GM18498 (cell line): ENCODE measurements around the gene NUDC.
"Not testable (repeated sequence)": the region's sequence is repeated elsewhere in the genome, so short reads cannot be mapped to it uniquely, and the experiment has no call there.

Source experiments
- ATAC-seq: cut with Tn5 transposase; IDR thresholded peaks from one replicate; pipeline ENCODE4 v1.9.1; 2021; ENCODE audit warnings: mild to moderate bottlenecking, moderate library complexity; ENCODE audit not compliant: unreplicated experiment

NUDC gene

DNA sequence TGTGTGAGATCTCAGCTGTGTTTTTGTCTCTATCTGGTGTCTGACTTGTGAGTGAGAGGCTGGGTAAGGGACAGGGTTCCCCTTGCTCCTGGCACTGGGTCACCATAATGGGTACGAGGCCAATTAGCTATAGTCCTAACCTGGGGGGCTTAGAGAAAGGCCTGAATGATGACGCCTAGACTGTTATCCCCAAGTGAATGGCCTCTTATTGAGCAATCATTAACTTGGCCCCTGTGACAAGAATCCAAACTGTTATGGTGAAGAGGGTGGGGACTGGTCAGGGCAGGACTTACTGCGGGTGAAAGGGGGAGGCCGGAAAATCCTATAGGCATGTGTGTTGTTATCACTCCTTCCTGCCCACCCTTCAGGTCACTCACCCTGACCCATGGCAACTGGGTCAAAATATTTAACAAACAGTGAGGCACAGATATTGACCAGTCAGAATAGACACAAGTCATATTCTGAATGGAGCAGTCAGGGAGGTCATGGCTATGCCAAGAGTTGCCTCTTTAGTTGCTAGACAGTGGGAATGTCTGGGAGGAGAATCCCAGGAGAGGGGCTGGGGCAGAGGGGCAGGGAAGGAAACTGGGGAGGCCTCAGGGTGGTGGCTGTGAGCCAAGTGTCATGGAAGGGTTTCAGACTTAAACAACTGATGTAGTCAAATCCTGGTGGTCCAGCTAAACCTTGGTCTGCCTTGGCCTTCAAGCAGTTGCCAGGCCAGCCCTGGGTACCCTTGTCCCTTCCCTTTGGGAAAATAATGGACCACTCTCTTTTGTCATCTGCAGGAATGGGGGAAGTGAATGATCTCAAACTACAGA, 11.0 kb upstream of the NUDC start:
- no peak for ATAC-seq

DNA sequence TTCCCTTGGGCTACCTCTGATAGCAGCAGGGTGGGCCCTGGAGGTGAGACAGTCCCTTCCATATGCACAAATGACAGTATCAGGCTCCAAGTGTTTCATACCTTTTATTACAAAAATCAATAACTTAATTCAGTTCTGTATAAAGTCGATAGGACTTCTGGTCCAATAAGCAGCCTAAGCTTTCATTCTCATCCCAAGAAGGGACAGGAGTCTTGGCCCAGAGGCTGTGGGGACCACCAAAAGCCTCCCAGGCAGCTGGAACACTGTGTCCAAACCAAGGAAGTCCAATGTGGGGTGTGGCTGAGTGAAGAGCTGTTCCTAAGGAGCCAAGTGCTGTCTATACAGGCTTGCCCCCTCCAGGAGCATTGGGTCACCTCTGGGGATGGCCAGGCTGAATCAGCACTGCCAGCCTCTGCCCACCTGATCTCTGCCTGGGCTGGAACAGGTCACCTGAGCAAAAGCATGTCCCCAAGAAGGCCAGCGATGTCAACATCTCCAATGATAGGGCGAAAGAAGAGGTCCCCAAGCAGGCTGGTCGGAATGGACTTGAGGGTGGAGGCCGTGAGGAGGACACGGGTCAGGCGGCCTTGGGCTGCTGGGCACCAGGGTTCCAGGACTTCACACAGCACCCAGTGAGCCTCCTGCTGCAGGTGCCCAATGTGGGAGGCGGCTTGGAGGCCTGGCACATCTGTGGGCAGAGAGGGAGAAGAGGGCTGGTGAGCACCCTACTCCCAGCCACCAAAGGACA, 10.0 kb upstream of the NUDC start:
- no peak for ATAC-seq

DNA sequence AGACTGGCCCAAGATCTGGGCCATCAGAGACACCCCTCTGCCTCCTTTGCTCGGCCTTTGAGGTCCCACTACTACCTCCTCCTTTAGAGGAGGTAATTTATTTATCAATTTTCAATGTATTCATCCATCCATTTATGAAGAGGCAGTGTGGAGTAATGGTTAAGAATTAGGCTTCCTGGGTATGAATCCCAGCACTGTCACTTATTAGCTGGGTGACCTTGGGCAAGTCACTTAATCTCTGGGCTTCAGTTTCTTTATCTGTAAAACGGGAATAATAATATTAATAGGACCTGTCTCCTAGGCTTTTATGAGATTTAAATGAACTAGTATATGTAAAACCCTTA, 9.4 kb upstream of the NUDC start:
- ATAC-seq: no peak

DNA sequence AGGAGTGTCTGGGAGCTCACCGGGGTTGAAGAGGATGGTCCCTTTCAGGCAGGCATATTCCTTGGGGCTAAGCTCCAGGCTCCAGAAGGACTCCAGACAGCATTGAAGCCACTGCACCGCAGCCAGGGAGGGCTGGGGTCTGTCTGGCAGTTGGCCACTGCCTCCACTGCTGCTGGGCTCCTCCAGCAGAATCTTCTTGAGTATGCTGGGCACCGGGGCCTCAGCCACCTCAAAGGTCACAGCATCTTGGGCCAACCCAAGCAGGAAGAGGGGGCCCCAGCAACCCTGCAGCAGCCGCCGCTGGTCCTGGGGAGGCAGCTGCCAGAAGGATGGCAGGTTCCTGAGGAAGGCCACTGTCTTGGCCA, 8.2 kb upstream of the NUDC start:
- ATAC-seq: no peak

DNA sequence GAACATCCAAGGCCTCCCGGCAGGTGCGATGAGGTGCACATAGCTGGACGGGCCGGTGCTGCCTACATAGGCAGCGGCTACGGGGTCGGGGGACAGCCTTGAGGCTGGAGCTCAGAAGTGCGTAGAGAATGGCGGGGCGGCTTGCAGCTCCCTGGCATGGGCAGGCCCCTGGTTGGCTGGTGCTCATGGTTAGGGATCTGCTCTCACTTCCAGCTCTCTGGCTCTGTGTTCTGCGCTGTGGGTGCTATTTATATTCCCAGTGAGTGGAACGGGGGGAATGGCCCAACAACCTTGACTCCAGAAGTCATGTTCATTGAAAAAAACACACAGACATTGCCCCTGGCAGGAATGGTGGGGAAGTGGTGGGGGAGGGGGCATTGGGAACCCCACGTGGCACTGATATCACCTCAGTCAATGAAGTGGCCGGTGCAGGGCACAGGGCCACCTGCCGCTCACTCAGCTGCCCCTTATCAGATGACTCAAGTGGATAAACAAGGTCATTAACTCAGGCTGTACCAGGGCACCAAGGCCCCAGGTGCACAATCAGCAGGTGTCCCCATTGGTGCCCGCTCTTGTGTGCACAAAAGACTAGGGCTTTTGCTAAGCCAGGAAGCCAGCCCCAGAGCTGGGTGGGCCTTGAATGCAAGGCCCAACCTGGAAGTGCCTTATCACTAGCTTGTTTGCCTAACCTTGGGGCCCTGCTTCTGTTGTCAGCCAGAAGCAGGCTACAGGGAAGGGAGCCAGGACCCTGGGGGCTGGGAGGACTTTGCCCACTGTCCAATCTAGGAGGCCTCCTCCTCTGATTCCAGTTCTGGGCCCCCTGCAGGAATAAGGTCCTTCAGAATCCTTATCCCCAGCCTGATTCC, 7.6 kb upstream of the NUDC start, which contains the start of gene NR0B2:
Gene NR0B2, minus strand, starts transcription at position 222 of the 866 bp plus-strand sequence. Its CDS starts 35 bp downstream, at position 187.
- no peak for ATAC-seq

DNA sequence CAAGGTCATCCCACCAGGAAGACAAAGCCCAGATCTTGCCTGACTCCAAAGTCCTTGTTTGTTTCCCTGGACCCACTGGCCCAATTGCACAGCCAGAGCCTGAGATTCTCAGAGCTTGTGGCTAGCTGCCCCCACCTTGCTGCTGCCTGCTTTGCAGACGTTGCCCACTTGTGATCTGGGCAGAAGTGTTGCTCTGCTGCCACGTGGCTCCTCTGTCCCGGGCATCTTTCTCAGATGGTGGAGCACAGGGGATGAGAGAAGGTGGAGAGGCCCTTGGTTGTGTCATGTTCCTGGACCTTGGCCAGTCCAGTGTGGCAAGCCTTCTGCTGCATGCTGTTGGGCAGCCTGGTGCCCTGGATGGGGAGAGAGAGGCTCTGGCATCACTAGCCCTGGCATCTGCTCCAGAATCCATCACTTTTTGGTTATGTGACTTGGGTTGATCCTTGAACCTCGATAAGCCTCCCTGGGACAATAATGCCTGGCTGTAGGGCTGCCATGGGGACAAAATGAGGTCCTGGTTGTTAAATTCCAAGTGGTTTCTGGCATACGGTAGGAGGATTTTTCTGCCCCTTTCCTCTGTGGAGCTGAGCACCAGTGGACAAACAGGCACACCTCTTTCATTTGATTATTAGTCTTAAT, 6.2 kb upstream of the NUDC start:
- no peak for ATAC-seq

DNA sequence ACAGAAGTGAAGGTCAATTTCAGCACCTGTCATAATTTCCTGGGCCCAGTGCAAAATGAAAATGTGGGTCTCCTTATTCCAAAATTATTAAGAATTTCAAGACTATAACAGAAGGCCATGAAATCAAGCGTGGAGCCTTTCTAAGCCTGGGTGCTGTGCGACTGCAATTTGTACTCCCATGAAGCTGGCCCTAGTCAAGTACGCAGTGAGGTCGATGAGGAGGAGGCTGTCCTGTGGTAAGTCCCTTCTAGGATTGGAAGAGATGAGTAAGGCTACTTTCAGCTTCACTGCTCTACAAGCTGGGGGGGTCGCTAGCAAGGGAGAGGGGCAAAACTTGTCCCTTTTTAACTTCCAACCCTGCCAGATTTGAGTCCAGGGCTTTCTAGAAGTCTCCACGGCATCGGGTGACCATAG, 410 bp upstream of the NUDC start:
- ATAC-seq: peak; percentile 19

DNA sequence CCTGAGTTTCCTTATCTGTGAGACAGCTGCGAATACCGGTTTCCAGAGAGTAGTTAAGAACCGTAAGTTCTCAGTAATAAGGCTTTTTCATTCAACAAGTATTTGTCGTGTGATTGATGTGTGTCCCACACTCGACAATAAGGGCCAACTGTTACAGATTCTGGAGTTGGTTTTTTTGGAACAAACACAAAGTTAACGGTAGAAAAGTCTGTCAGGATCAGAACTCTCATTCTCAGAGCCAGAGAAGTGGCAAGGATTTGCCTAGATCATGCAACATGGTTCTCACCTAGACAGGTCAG, 837 bp downstream of the NUDC start:
- ATAC-seq: no peak

DNA sequence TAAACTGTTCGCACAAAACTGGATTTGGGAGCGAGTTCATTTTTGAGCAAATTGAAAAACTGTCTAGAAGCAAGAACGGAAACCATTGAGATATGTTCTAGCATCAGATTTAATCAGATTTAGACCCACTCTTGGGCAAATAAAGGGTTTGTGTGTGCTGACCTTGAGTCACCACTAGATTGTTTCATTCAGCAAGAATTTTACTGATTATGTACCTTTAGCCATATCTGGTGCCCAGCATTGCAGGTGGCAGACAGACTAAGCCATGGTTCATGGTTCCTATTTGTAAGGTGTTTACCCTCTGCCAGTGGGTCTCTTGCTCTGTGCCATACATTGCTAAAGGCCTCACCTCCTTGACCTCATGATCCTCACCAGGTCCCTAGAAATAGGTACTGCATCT, 1.4 kb downstream of the NUDC start:
- ATAC-seq: no peak

DNA sequence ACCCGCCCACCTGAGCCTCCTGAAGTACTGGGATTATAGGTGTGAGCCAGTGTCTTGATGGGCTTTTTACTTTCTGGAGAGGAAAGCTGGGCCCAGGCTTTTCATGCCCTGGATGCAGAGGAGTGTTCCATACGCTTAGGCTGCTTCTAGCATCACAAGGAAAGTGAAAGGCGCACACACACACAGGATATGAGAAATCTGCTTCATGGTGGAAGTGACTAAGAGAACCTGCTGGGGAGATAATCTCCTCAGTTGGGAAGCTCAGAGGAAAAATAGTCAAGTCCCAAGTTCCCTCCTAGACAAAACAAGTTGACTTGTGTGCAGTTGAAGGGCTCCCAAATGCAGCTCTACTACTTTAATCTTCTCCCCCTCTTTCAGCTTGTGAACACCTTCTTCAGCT, 2.2 kb downstream of the NUDC start:
- ATAC-seq: no peak

DNA sequence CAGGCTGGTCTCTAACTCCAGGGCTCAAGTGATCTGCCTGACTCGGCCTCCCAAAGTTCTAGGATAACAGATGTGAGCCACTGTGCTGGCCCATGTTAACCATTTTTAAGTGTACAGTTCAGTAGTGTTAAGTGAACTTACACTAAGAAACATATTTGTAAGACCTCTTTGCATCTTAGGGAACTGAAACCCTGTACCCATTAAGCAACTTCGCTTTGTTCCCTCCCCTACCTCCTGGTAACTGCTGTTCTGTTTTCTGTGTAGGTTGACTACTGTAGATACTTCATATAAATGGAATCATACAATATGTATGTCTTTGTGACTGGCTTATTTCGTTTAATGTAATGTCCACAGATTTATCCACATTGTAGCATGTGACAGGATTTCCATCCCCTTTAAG, 11.0 kb downstream of the NUDC start:
- ATAC-seq: no peak

DNA sequence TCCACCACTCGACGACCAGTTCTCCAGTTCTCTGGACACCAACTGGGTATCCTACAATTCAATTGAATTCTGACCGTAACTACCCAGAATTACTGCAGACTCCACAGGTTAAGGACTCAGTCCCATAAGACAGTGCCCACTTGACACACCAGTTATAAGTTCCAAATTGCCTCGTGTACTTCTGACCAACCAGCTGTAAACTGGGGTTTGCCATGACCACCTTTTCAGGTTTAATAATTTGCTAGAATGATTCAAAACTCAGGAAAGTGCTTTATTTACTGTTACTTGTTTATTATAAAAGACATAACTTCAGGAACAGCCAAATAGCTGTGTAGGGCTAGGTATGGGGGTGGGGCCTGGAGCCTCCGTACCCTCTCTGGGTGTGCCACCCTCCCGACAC, 15.3 kb downstream of the NUDC start:
- ATAC-seq: no peak

DNA sequence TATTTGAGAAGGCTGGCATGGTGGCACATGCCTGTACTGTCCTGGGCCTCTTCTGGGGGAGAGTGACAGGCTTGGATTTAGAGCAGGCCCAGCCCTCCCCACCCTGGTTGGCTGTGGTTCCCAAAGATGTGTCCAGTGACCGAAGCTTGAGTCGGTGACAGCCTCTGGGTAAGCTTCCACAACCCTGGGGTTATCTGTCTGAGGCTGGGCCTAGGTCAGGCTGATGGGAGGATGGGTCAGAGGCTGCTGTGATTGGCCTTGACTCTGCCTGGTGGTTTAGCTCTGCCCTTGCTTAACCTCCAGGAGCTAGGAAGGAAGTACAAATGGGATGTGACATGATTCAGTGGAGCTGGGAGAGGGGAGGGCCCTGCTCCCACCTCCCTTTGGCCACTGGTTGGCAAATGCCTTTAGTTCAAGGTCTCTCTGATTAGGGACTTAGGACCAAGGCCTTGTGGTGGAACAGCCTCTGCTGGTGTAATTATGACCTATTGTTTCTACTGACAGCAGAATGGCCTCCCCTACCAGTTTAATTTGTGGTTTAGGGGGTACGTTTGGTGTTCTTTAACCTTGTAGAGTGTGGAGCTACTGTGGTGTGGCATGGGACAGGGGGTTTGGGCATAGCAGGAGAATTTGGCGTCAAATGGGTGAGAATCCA, 16.6 kb downstream of the NUDC start:
- no peak for ATAC-seq

DNA sequence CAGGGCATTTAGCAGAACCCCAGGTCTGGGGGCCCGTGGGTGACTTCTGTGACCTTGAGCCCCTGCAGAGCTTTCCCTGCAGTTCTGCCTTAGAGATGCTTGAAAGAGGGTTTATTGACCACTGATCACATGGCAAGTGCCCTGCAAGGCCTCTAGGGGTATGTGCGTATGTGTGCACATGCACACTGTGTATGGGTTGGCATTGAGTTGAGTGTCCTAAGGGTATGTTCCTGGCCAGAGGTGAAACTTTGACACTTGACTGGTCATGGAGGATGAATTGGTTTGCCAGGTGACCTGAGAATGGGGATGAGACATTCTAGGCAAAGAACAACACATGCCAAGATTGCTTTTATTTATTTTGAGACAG, 17.1 kb downstream of the NUDC start:
- no peak for ATAC-seq

DNA sequence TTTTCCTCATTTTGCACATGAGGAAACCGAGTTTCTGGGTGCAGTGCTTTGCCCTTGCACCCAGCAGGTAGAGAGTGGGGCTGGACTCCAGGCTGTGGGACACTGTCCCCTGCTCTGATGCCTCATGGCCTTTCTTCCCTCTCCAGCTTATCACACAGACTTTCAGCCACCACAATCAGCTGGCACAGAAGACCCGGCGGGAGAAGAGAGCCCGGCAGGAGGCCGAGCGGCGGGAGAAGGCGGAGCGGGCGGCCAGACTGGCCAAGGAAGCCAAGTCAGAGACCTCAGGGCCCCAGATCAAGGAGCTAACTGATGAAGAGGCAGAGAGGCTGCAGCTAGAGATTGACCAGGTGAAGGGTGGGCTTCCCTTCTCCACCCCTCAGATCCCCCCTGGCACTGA, 19.8 kb downstream of the NUDC start:
- ATAC-seq: no peak

DNA sequence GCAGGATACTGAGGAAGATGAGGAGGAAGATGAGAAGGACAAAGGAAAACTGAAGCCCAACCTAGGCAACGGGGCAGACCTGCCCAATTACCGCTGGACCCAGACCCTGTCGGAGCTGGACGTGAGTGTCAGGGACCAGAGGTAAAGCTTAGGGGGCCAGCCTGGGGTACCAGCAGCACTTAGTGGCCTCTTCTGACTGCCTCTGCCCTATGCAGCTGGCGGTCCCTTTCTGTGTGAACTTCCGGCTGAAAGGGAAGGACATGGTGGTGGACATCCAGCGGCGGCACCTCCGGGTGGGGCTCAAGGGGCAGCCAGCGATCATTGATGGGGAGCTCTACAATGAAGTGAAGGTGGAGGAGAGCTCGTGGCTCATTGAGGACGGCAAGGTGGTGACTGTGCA, 21.1 kb downstream of the NUDC start:
- no peak for ATAC-seq

DNA sequence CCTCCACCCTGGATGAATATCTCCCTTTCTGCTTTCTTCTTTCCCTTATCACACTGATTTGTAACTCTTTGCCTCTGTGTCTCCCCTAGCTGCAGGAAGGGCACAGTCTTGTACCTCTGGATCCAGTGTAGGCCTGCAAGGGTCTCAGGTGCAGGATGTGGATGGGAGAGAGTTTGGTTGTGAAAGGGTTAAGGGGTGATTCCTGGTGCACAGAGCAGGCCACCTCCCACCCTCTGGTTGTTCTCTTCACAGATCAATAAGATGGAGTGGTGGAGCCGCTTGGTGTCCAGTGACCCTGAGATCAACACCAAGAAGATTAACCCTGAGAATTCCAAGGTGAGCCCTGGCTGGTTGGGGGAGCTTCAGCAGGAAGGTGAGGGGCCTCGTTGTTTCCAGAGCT, 23.6 kb downstream of the NUDC start:
- ATAC-seq: no peak

DNA sequence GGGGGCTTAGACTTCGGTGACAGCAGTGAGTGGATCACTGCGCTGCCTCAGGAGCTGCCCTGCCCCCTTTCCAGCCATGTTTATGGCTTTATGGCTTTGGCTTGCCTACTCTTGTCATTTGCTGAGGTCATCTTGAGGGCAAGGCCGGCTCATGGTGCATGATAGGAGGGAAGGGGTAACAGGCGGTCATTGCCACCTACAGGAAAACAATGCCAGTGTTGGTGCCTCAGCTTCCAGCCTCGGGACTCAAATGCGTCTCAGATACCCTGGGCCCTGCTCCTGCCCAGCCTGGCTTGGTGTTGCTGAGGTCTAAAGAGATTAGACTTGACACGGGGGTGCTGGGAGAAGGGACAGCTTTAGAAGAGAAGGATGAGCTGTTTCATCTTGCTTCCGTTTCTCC, 24.2 kb downstream of the NUDC start:
- no peak for ATAC-seq

DNA sequence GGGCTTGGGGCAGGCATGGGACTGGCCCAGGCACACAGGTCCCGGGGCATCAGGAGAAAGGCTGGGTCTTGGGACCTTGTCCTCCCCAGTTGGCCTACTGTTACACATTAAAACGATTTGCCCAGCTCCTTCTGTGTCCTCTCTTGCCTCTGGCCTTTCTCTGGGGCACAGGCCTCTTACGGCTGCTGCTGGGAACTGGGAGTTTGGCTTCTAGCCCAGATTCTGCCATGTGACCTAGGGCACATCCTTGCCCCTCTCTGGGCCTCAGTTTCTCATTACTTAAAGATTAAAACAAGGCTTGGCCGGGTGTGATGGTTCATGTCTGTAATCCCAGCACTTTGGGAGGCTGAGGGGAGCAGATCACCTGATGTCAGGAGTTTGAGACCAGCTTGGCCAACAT, 24.7 kb downstream of the NUDC start:
- no peak for ATAC-seq

DNA sequence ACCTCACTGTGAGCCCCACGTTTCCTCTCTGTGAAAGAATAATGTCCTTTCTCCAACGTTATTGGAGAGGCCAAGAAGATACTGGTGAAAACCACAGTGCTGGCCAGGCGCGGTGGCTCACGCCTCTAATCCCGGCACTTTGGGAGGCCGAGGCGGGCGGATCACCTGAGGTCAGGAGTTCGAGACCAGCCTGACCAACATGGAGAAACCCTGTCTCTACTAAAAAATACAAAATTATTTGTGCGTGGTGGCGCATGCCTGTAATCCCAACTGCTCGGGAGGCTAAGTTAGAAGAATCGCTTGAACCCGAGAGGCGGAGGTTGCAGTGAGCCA, 27.1 kb downstream of the NUDC start:
- ATAC-seq: not testable (repeated sequence)
